Coronary artery (tissue), 2 donors: ENCODE results near the gene KIFC3.

Source experiments
- DNase-seq: peaks from one replicate; pipeline ENCODE4 v3.0.0-alpha.2; 2017; ENCODE audit warnings: low spot score
- H3K27ac ChIP-seq, 2 donors: fragments of 200-600 bp; sonication (generic); one replicate each; pipeline ENCODE4 v1.5.1; 2016 to 2019
- H3K4me3 ChIP-seq: fragments of 200-600 bp; sonication (generic); 2 replicates; pipeline ENCODE4 v1.5.1; 2016; ENCODE audit warnings: mild to moderate bottlenecking, moderate library complexity
- CTCF ChIP-seq: fragments of 200-600 bp; sonication (generic); IDR thresholded peaks from one replicate; pipeline ENCODE4 v1.5.1; 2019; ENCODE audit warnings: antibody characterized with exemption

Gene KIFC3

DNA sequence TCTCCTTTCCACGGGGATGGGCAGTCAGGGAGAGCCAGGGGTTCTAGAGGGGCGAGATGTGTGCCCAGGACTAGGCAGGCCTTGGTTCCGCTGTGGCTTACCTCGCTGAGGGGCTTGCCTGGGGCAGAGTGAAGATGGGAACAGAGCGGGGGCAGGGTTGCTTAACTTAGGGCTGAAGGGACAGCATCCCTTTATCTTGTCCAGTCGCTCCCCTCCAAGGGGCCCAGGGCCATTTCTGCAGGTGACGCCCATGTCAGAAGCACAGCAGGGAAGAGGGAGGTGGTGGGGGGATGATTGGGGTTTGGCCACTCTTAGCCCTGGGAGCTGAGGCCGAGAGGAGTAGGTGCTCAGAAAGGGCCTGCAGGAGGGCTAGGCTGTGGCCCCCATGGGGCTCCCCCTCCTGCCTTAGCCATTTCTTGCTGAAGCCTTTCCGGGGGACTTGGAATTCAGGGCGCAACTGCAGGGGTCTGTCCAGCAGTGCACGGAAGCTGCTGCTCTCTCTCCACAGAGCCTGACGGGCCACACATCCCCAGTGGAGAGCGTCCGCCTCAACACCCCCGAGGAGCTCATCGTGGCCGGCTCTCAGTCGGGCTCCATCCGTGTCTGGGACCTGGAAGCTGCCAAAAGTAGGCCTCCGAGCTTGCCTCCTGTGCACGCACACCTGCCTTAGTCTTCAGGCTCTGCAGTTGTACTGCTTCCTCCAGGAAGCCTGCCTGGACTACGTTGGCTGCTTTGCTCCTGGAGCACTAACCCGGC is 58.2 kb downstream of the KIFC3 start:
- TF ChIP-seq CTCF: no peak
- no peak for DNase-seq
- Histone ChIP-seq H3K4me3 (no peak overlapping the region), H3K27ac (no peak overlapping the region)

GRCh38 chr16:57743458-57743857 is 58.8 kb downstream of the KIFC3 start:
- DNase-seq: no peak
- no peak for TF ChIP-seq CTCF
- Histone ChIP-seq H3K27ac (no peak overlapping the region), H3K4me3 (no peak overlapping the region)

- Histone ChIP-seq H3K27ac (no peak overlapping the region), H3K4me3 (no peak overlapping the region)
- DNase-seq: no peak
- TF ChIP-seq CTCF: no peak
These were observed 59.7 kb downstream of the KIFC3 start for GRCh38 chr16:57742543-57742942.

DNA sequence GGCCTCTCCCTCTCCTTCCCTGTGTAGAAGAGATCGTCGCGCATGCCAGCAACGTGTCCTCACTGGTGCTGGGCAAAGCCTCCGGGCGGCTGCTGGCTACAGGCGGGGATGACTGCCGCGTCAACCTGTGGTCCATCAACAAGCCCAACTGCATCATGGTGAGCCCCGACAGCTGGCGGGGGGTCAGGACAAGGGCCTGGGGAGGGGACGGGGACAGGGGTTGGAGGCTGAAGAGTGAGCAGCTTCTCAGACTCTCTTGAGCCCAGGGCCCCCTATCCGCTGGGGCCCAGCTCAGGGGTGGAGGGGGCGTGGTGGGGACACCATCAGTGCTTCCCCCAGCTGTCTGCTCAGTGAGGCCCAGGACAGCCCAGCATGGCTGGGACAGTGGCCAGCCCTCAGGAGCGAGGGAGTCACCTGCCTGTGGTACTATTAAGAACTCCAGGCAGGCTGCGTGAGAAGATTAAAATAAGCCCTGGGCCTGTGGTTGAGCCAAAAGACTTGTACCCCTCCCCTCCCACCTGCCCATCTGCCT is 60.6 kb downstream of the KIFC3 start:
- Histone ChIP-seq H3K27ac (no peak overlapping the region), H3K4me3 (no peak overlapping the region)
- TF ChIP-seq CTCF: no peak
- DNase-seq: no peak

DNA sequence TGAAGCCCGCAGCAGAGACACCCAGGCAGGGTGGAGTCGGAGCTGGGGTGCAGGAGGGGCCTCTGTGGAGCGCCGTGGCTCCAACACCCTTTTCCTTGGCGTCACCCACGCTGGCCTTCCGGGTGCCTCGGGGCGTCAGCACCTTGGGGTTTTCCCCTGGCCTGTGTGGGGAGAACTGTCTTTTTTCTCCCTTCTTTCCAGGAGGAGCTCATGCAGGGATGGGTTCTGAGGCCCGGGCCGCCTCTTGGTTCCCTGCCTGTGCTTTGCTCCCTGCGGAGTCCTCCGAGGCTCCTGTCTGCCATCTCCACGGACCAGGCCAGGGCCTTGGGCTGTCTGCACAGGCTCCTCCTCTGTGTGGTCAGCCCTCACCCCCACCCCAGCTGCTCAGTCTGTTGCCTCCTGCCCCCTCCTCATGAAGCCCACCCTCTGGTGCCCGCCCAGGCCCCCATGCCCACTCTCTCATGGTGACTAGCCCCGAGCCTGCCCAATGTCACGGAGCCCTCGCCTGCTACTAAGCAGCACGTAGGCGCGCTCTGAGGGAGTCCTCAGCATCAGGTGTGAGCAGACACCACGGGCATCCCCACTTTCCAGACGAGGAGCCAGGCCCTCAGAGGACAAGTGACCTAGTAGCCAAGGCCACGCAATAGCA is 61.7 kb downstream of the KIFC3 start:
- no peak for TF ChIP-seq CTCF
- H3K4me3 ChIP-seq: no peak overlapping the region
- DNase-seq: no peak
- no peak overlapping the region for H3K27ac ChIP-seq

DNA sequence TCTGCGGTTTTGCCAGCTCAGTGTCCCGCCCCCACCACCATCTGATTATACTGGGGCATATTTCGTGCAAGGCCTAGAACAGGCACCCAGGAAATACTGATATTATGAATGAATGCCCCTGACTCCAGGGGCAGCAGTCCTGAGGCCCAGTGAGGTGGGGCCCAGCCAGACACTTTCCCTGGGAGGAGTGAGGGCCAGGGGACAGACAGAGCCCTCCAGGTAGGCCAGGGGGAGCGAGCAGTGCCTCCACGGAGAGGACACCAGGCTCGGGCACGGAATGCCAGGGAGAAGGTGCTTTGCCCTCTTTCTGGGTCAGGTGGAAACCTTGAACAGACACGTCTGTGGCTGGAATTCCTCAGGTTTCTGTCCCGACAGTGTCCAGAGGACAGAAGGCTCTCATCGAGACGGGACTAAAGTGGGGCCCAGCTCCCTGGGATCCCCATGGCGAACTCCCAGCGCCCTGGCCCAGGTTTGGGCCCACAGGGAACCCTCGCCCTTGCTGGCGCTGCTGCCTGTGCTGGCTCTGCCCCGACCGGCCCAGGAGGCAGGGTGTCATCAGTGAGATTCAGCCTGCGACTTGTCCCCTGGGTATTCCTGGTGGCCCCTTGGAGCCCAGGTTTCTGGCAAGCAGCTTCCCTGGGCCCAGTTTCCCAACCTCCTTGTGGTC is 62.4 kb downstream of the KIFC3 start:
- H3K4me3 ChIP-seq: no peak overlapping the region
- no peak overlapping the region for H3K27ac ChIP-seq
- TF ChIP-seq CTCF: no peak
- no peak for DNase-seq
